Sigmoid colon (tissue), 3 donors: Measurements from ENCODE around the gene ISYNA1.

Source experiments
- POLR2A ChIP-seq, 2 donors: fragments of 450-650 bp; IDR thresholded peaks; one replicate each; pipeline ENCODE4 v1.6.1; 2016; ENCODE audit warnings: antibody characterized with exemption in 2 of 2, mild to moderate bottlenecking in 2 of 2, moderate library complexity in 2 of 2
- TF ChIP-seq, protein P1 (sequence below), 4 experiments: fragments of 450-650 bp in 3 of 4; fragments of 200-600 bp in 1 of 4; IDR thresholded peaks; one replicate each; pipeline ENCODE4 v1.5.1; 2016 to 2019; ENCODE audit warnings: antibody characterized with exemption in 4 of 4, mild to moderate bottlenecking in 3 of 4, moderate library complexity in 2 of 4

- TF ChIP-seq, protein P1, sequence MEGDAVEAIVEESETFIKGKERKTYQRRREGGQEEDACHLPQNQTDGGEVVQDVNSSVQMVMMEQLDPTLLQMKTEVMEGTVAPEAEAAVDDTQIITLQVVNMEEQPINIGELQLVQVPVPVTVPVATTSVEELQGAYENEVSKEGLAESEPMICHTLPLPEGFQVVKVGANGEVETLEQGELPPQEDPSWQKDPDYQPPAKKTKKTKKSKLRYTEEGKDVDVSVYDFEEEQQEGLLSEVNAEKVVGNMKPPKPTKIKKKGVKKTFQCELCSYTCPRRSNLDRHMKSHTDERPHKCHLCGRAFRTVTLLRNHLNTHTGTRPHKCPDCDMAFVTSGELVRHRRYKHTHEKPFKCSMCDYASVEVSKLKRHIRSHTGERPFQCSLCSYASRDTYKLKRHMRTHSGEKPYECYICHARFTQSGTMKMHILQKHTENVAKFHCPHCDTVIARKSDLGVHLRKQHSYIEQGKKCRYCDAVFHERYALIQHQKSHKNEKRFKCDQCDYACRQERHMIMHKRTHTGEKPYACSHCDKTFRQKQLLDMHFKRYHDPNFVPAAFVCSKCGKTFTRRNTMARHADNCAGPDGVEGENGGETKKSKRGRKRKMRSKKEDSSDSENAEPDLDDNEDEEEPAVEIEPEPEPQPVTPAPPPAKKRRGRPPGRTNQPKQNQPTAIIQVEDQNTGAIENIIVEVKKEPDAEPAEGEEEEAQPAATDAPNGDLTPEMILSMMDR (IDR thresholded peaks at IDR 0.05): no peak
- TF ChIP-seq POLR2A (IDR thresholded peaks at IDR 0.05): no peak
These were observed 14.5 kb upstream of the ISYNA1 start for GRCh38 chr19:18452386-18452785.
